GM23248 (cell line): ENCODE results near the gene PIK3R5. TPM values are rescaled to one million over a fixed set of nuclear protein-coding genes. Genes with fewer than 3 reads are reported as not detected.

ENCODE experiments used
- DNase-seq: peaks from one replicate; pipeline ENCODE4 v3.0.0-alpha.2; 2015
- H2AFZ ChIP-seq: fragments of 200-600 bp; sonication (generic); 2 replicates; pipeline ENCODE4 v1.6.1; 2016; ENCODE audit warnings: antibody characterized with exemption
- H3F3A ChIP-seq: fragments of 200-600 bp; sonication (generic); 2 replicates; pipeline ENCODE4 v1.6.1; 2016; ENCODE audit warnings: mild to moderate bottlenecking, antibody characterized with exemption, mixed run types; ENCODE audit not compliant: insufficient read depth
- H3K27ac ChIP-seq: fragments of 200-600 bp; sonication (generic); 2 replicates; pipeline ENCODE4 v1.5.1; 2016; ENCODE audit warnings: mild to moderate bottlenecking
- H3K27me3 ChIP-seq: fragments of 200-600 bp; sonication (generic); replicated peaks from 2 replicates; pipeline ENCODE4 v1.6.1; 2016; ENCODE audit warnings: mild to moderate bottlenecking; ENCODE audit not compliant: insufficient read depth
- H3K36me3 ChIP-seq: fragments of 200-600 bp; sonication (generic); 2 replicates; pipeline ENCODE4 v1.6.1; 2016; ENCODE audit warnings: low read depth, mild to moderate bottlenecking
- H3K4me1 ChIP-seq: fragments of 200-600 bp; sonication (generic); 2 replicates; pipeline ENCODE4 v1.6.1; 2016; ENCODE audit warnings: mild to moderate bottlenecking; ENCODE audit not compliant: insufficient read depth
- H3K4me2 ChIP-seq: fragments of 200-600 bp; sonication (generic); one replicate; pipeline ENCODE4 v1.6.1; 2016; ENCODE audit warnings: mild to moderate bottlenecking; ENCODE audit not compliant: unreplicated experiment
- H3K4me3 ChIP-seq: fragments of 200-600 bp; sonication (generic); 2 replicates; pipeline ENCODE4 v1.5.1; 2016; ENCODE audit warnings: mild to moderate bottlenecking
- H3K79me2 ChIP-seq: fragments of 200-600 bp; sonication (generic); 2 replicates; pipeline ENCODE4 v1.6.1; 2016; ENCODE audit warnings: mild to moderate bottlenecking; ENCODE audit not compliant: insufficient read depth
- H3K9ac ChIP-seq: fragments of 200-600 bp; sonication (generic); 2 replicates; pipeline ENCODE4 v1.6.1; 2016; ENCODE audit warnings: mild to moderate bottlenecking
- H3K9me2 ChIP-seq: fragments of 200-600 bp; sonication (generic); 2 replicates; pipeline ENCODE4 v1.6.1; 2016; ENCODE audit warnings: mixed run types, mild to moderate bottlenecking, moderate library complexity; ENCODE audit not compliant: insufficient read depth
- H3K9me3 ChIP-seq: fragments of 200-600 bp; sonication (generic); one replicate; pipeline ENCODE4 v1.6.1; 2017; ENCODE audit warnings: low read depth
- H4K20me1 ChIP-seq: fragments of 200-600 bp; sonication (generic); 2 replicates; pipeline ENCODE4 v1.6.0; 2016; ENCODE audit not compliant: insufficient read depth
- EZH2 ChIP-seq: fragments of 200-600 bp; sonication (generic); IDR thresholded peaks from 2 replicates; pipeline ENCODE4 v1.6.1; 2018; ENCODE audit warnings: antibody characterized with exemption, mild to moderate bottlenecking; ENCODE audit not compliant: insufficient read depth, poor library complexity, severe bottlenecking
- EZH2phosphoT487 ChIP-seq: fragments of 200-600 bp; sonication (generic); IDR thresholded peaks from 2 replicates; pipeline ENCODE4 v1.6.1; 2018; ENCODE audit warnings: antibody characterized with exemption, moderate library complexity, mild to moderate bottlenecking, low read depth; ENCODE audit not compliant: insufficient read depth
- WGBS, 2 experiments: methylation state at CpG; one replicate each; pipeline ENCODE4 v1.1.6; 2015 to 2017; ENCODE audit warnings: low lambda C conversion rate in 2 of 2, low coverage in 1 of 2; ENCODE audit errors: missing lambda C conversion rate in 2 of 2; 5-methylcytosine and 5-hydroxymethylcytosine counted together
- in situ Hi-C: fragments of 300-500 bp; cut with MboI; formaldehyde crosslinking; loops from 2 replicates; pipeline ENCODE4 v1.15.0; 2020
- polyA plus RNA-seq: library from polyadenylated mRNA; unstranded; fragments of >200 nt; fragmentation: Nextera tagmentation; extraction: Ambion mirVana; gene quantifications from 2 replicates; pipeline ENCODE4 v1.2.1, GENCODE V29; 2016
- total RNA-seq: library from RNA; depleted of rRNA; stranded (reverse); fragments of >200 nt; shearing (Covaris generic); gene quantifications from 2 replicates; pipeline ENCODE4 v1.2.3, GENCODE V29; 2014

Gene PIK3R5
- total and polyA plus RNA-seq, 2 experiments from 2014 or later, result 0.11 TPM; not detected in 1

DNA sequence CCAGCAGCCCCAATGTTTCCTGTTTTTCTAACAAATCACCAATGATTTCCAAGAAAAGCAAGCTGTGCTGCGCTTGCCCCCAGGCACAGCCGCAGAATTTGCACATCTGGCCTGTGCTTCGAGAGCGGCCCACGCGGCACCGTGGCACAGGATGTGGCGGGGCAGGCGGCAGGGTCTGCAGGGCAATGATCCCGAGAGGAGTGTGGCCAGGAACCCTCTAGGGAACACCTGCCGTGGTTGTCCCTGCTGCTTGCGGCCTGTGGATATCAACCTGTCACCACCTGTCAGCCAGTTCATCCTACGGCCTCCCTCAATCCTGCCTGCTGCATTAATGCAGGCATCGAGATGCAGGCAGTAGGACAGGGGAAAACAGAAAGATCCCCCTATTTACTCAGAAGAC lies 24.0 kb downstream of the PIK3R5 start:
- in situ Hi-C loops, result no loop called here

DNA sequence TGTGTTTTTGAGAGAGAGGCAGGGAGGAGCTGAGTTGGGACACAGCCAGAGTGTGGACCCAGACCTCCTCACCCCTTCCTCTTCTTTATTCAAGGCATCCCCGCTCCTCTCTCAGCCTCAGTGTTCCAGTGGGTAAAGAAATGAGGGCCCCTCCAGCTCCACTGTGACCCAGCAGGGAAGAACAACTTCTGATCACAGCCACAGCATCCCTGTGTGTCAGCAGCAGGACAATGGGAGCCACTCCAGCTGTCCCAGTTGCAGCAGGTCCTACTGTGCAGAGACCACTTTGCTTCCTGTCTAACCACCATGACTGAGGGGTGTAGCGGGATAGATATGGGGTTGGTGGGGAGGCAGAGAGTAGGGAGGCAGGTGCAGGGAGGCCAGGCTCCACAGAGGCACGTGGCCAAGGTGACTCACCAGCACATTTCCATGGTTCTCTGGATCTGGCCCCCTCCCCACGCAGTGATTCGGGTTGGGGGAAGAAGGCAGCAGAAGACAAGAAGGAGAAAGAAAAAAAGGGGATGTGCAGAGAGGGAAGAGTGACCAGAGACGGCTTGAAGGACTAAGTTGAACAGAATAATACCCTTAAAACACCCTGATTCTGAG lies 24.5 kb downstream of the PIK3R5 start:
- H3K4me2 ChIP-seq, result no peak overlapping the region
- H4K20me1 ChIP-seq, result no peaks in the 10 kb centered on the region
- no peaks in the 10 kb centered on the region for H3K79me2 ChIP-seq
- no peaks in the 10 kb centered on the region for H3K9me3 ChIP-seq
- H3K36me3 ChIP-seq, result no peaks in the 10 kb centered on the region
- no peaks in the 10 kb centered on the region for H3F3A ChIP-seq
- H3K4me3 ChIP-seq, result no peak overlapping the region
- no peak overlapping the region for H3K27ac ChIP-seq
- H3K9me2 ChIP-seq, result no peaks in the 10 kb centered on the region
- WGBS, 2 experiments, result 55 to 57% methylated on average over 5 to 6 of the region's 6 CpGs
- 0 out of 2 replicates have a peak, but pooled peaks cover 22% of the 10 kb centered on the region for H3K27me3 ChIP-seq
- H3K9ac ChIP-seq, result no peak overlapping the region
- no peak overlapping the region for H2AFZ ChIP-seq
- no peak for DNase-seq
- no peak for TF ChIP-seq EZH2phosphoT487
- TF ChIP-seq EZH2, result no peak
- no peaks in the 10 kb centered on the region for H3K4me1 ChIP-seq
- in situ Hi-C loops, result no loop called here

More for the DNA sequence above, 24.0 kb downstream of the PIK3R5 start:
- H2AFZ ChIP-seq, result no peak overlapping the region
- DNase-seq, result no peak
- H3K4me3 ChIP-seq, result no peak overlapping the region
- H3F3A ChIP-seq, result no peaks in the 10 kb centered on the region
- H3K9me3 ChIP-seq, result no peaks in the 10 kb centered on the region
- H3K4me2 ChIP-seq, result no peak overlapping the region
- no peaks in the 10 kb centered on the region for H3K36me3 ChIP-seq
- H3K27ac ChIP-seq, result no peak overlapping the region
- TF ChIP-seq EZH2 (no peak), EZH2phosphoT487 (no peak)
- no peaks in the 10 kb centered on the region for H3K4me1 ChIP-seq
- no peaks in the 10 kb centered on the region for H4K20me1 ChIP-seq
- H3K79me2 ChIP-seq, result no peaks in the 10 kb centered on the region
- WGBS, 2 experiments, result 81 to 88% methylated on average over 14 of the region's 14 CpGs
- no peaks in the 10 kb centered on the region for H3K9me2 ChIP-seq
- 0 out of 2 replicates have a peak, but pooled peaks cover 22% of the 10 kb centered on the region for H3K27me3 ChIP-seq
- no peak overlapping the region for H3K9ac ChIP-seq

- Histone ChIP-seq H3K27me3 (0 out of 2 replicates have a peak, but pooled peaks cover 22% of the 10 kb centered on the region), H3K4me2 (no peak overlapping the region), H3K9me2 (no peaks in the 10 kb centered on the region), H3K4me1 (no peaks in the 10 kb centered on the region), H3F3A (no peaks in the 10 kb centered on the region), H4K20me1 (no peaks in the 10 kb centered on the region), H3K9me3 (no peaks in the 10 kb centered on the region), H3K79me2 (no peaks in the 10 kb centered on the region), H3K4me3 (no peak overlapping the region), H3K9ac (no peak overlapping the region), H3K36me3 (no peaks in the 10 kb centered on the region), H3K27ac (no peak overlapping the region), H2AFZ (no peak overlapping the region)
- no peak for DNase-seq
- TF ChIP-seq EZH2phosphoT487 (no peak), EZH2 (no peak)
- in situ Hi-C loops, result no loop called here
- 26 to 35% methylated on average over 12 of the region's 12 CpGs for WGBS, 2 experiments
Observed at GRCh38 chr17:8939496-8940334, 25.8 kb downstream of the PIK3R5 start.

- Histone ChIP-seq H4K20me1 (no peaks in the 10 kb centered on the region), H3K9ac (no peak overlapping the region), H3F3A (no peaks in the 10 kb centered on the region), H3K9me2 (no peaks in the 10 kb centered on the region), H3K4me3 (no peak overlapping the region), H3K36me3 (no peaks in the 10 kb centered on the region), H3K27ac (no peak overlapping the region), H3K4me2 (no peak overlapping the region), H3K79me2 (no peaks in the 10 kb centered on the region), H2AFZ (no peak overlapping the region), H3K27me3 (0 out of 2 replicates have a peak, but pooled peaks cover 22% of the 10 kb centered on the region), H3K4me1 (no peaks in the 10 kb centered on the region), H3K9me3 (no peaks in the 10 kb centered on the region)
- DNase-seq, result no peak
- TF ChIP-seq EZH2phosphoT487, result no peak
- no peak for TF ChIP-seq EZH2
- 42 to 46% methylated on average over 5 of the region's 5 CpGs for WGBS, 2 experiments
- in situ Hi-C loops, result no loop called here
Observed at GRCh38 chr17:8938933-8939332, 26.6 kb downstream of the PIK3R5 start.
